Erythroblast (primary cell): ENCODE data around the gene ANKRD61.

Source experiments
- GATA1 ChIP-seq: IDR thresholded peaks from 2 replicates; pipeline ENCODE4 v1.6.1; 2011; ENCODE audit warnings: low read depth, mild to moderate bottlenecking, control low read depth, low read length, moderate library complexity
- POLR2A ChIP-seq: IDR thresholded peaks from 2 replicates; pipeline ENCODE4 v1.6.1; 2011; ENCODE audit warnings: mild to moderate bottlenecking, low read length

GRCh38 chr7:6026011-6026819, 5.0 kb upstream of the ANKRD61 start:
- TF ChIP-seq POLR2A (peak; percentile 53), GATA1 (no peak)
